CD14-positive monocyte (primary cell): ENCODE data around the gene JARID2. TPM values are rescaled to one million over a fixed set of nuclear protein-coding genes. Genes with fewer than 3 reads are reported as not detected.

Experiments used
- DNase-seq, 3 donors: peaks; one replicate each; pipeline ENCODE4 v3.0.0-alpha.2; 2011 to 2022
- H2AFZ ChIP-seq: 2 replicates; pipeline ENCODE4 v1.6.0; 2012; ENCODE audit warnings: mild to moderate bottlenecking, low read depth, low read length, inconsistent platforms; ENCODE audit not compliant: insufficient read depth, poor library complexity, severe bottlenecking
- H3K27ac ChIP-seq, 2 donors: 1 replicate in 1 of 2; 2 replicates in 1 of 2; pipeline ENCODE4 v1.5.1; 2012 to 2013; ENCODE audit warnings: low read length in 2 of 2, control low read depth in 1 of 2, inconsistent platforms in 1 of 2, low read depth in 1 of 2, mild to moderate bottlenecking in 1 of 2
- H3K27me3 ChIP-seq, 2 donors: one replicate each; pipeline versions ENCODE4 v1.6.0 to v1.6.1; 2011 to 2013; ENCODE audit warnings: low read length in 2 of 2; ENCODE audit not compliant: control insufficient read depth in 2 of 2, insufficient read depth in 2 of 2
- H3K36me3 ChIP-seq, 2 donors: replicated peaks in 1 of 2; 1 replicate in 1 of 2; 2 replicates in 1 of 2; pipeline versions ENCODE4 v1.5.1 to v1.6.1; 2012 to 2013; ENCODE audit warnings: low read length in 2 of 2, control low read depth in 1 of 2, inconsistent platforms in 1 of 2, mild to moderate bottlenecking in 1 of 2; ENCODE audit not compliant: insufficient read depth in 2 of 2, control insufficient read depth in 1 of 2
- H3K4me1 ChIP-seq, 2 donors: 1 replicate in 1 of 2; 2 replicates in 1 of 2; pipeline versions ENCODE4 v1.5.1 to v1.6.1; 2012 to 2013; ENCODE audit warnings: low read length in 2 of 2, control low read depth in 1 of 2, inconsistent platforms in 1 of 2, mild to moderate bottlenecking in 1 of 2, moderate library complexity in 1 of 2; ENCODE audit not compliant: insufficient read depth in 2 of 2, control insufficient read depth in 1 of 2
- H3K4me2 ChIP-seq: replicated peaks from 2 replicates; pipeline ENCODE3; 2012; ENCODE audit warnings: low read length, moderate library complexity, mild to moderate bottlenecking; ENCODE audit not compliant: poor library complexity, severe bottlenecking; ENCODE audit errors: extremely low read depth
- H3K4me3 ChIP-seq, 3 experiments: fragments of 200-600 bp in 1 of 3; sonication (generic) in 1 of 3; replicated peaks in 1 of 3; 1 replicate in 2 of 3; 2 replicates in 1 of 3; pipeline ENCODE4 v1.5.1; 2011 to 2013; ENCODE audit warnings: low read length in 3 of 3, mild to moderate bottlenecking in 3 of 3, control low read depth in 2 of 3, low read depth in 2 of 3, inconsistent platforms in 1 of 3, moderate library complexity in 1 of 3
- H3K79me2 ChIP-seq: 2 replicates; pipeline ENCODE4 v1.6.0; 2012; ENCODE audit warnings: mild to moderate bottlenecking, control low read depth, inconsistent platforms, low read length, moderate library complexity; ENCODE audit not compliant: insufficient read depth
- H3K9ac ChIP-seq: 2 replicates; pipeline ENCODE4 v1.6.0; 2017; ENCODE audit warnings: low read length, mild to moderate bottlenecking; ENCODE audit not compliant: insufficient read depth, poor library complexity, severe bottlenecking
- H3K9me3 ChIP-seq, 2 donors: replicated peaks in 1 of 2; 1 replicate in 1 of 2; 2 replicates in 1 of 2; pipeline versions ENCODE4 v1.5.1 to v1.6.1; 2012 to 2013; ENCODE audit warnings: low read length in 2 of 2, control low read depth in 1 of 2; ENCODE audit not compliant: control insufficient read depth in 1 of 2, insufficient read depth in 1 of 2
- H4K20me1 ChIP-seq: 2 replicates; pipeline ENCODE4 v1.6.0; 2012; ENCODE audit warnings: mild to moderate bottlenecking, low read length, control low read depth, moderate library complexity; ENCODE audit not compliant: insufficient read depth
- H3K27ac Mint-ChIP-seq, 7 donors: one replicate each; pipeline ENCODE4 v1.8.0; 2020; ENCODE audit warnings: mild to moderate bottlenecking in 7 of 7, mixed read lengths in 7 of 7, moderate library complexity in 6 of 7, inconsistent platforms in 2 of 7
- H3K27me3 Mint-ChIP-seq, 3 donors: one replicate each; pipeline ENCODE4 v1.8.0; 2021 to 2022; ENCODE audit warnings: low read depth in 3 of 3, mild to moderate bottlenecking in 3 of 3, mixed read lengths in 3 of 3, moderate library complexity in 3 of 3, inconsistent platforms in 1 of 3
- H3K36me3 Mint-ChIP-seq, 2 donors: one replicate each; pipeline ENCODE4 v1.8.0; 2020; ENCODE audit warnings: mixed read lengths in 2 of 2, inconsistent platforms in 1 of 2, mild to moderate bottlenecking in 1 of 2
- H3K4me1 Mint-ChIP-seq: one replicate; pipeline ENCODE4 v1.8.0; 2020; ENCODE audit warnings: mild to moderate bottlenecking, mixed read lengths
- H3K4me3 Mint-ChIP-seq, 2 donors: one replicate each; pipeline ENCODE4 v1.8.0; 2020; ENCODE audit warnings: mild to moderate bottlenecking in 2 of 2, mixed read lengths in 2 of 2, moderate library complexity in 1 of 2
- H3K9me3 Mint-ChIP-seq, 7 donors: one replicate each; pipeline ENCODE4 v1.8.0; 2020 to 2022; ENCODE audit warnings: mixed read lengths in 7 of 7, mild to moderate bottlenecking in 6 of 7, moderate library complexity in 6 of 7, inconsistent platforms in 2 of 7
- WGBS: methylation state at CpG from one replicate; pipeline ENCODE4 v1.1.5; 2013; ENCODE audit warnings: missing lambda C conversion rate; ENCODE audit not compliant: insufficient coverage; 5-methylcytosine and 5-hydroxymethylcytosine counted together
- intact Hi-C, 2 donors: fragments of 100-400 bp; cut with micrococcal nuclease; formaldehyde crosslinking; loops; one replicate each; pipeline versions ENCODE4 v1.15.0 to v1.15.1; 2023
- polyA plus RNA-seq, 3 donors: library from polyadenylated mRNA; depleted of rRNA in 1 of 3; unstranded in 2 of 3; stranded (reverse) in 1 of 3; fragments of 300-500 nt in 2 of 3; fragments of >200 nt in 1 of 3; fragmentation: Illumina TruSeq in 2 of 3; gene quantifications; 1 replicate in 2 of 3; 2 replicates in 1 of 3; pipeline ENCODE4 v1.2.3, GENCODE V29; 2012 to 2021
- TF ChIP-seq, protein P1 (sequence below): fragments of 200-600 bp; IDR thresholded peaks from one replicate; pipeline ENCODE4 v1.8.0; 2022; ENCODE audit warnings: antibody characterized with exemption, mild to moderate bottlenecking

JARID2 gene
- polyA plus RNA-seq, 3 donors = 6.8 to 17.5 (median 12.5) TPM

DNA sequence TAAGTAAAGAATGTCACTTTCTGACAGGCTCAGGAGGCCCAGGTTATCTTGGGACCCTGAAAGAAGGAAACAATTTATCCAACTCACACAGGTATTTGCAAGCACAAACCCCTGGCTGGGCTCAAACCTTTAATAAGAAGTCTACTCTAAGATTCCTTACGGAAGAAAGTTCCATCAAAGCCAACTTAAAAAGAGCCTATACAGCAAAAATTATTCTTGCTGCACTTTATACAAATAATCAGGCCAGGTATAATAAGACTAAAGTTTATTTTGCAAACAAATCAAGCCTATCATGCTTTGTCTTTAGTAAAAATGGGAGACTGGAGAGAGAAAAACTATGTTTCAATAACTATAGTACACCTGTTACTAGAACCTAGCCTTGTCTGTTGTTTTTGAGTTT, 314.8 kb downstream of the JARID2 start:
- Histone ChIP-seq H3K4me2 (no peak overlapping the region), H2AFZ (no peak overlapping the region), H3K36me3 (no peaks in the 10 kb centered on the region), H3K9me3 (no peaks in the 10 kb centered on the region), H3K4me1 (peaks cover 0 to 1% of the 10 kb centered on the region in 2 donors), H3K27ac (no peak overlapping the region), H3K9ac (no peak overlapping the region), H3K4me3 (no peak overlapping the region), H4K20me1 (peaks cover 52% of the 10 kb centered on the region), H3K27me3 (no peaks in the 10 kb centered on the region), H3K79me2 (peaks cover 13% of the 10 kb centered on the region)
- DNase-seq = no peak
- TF ChIP-seq, protein P1, sequence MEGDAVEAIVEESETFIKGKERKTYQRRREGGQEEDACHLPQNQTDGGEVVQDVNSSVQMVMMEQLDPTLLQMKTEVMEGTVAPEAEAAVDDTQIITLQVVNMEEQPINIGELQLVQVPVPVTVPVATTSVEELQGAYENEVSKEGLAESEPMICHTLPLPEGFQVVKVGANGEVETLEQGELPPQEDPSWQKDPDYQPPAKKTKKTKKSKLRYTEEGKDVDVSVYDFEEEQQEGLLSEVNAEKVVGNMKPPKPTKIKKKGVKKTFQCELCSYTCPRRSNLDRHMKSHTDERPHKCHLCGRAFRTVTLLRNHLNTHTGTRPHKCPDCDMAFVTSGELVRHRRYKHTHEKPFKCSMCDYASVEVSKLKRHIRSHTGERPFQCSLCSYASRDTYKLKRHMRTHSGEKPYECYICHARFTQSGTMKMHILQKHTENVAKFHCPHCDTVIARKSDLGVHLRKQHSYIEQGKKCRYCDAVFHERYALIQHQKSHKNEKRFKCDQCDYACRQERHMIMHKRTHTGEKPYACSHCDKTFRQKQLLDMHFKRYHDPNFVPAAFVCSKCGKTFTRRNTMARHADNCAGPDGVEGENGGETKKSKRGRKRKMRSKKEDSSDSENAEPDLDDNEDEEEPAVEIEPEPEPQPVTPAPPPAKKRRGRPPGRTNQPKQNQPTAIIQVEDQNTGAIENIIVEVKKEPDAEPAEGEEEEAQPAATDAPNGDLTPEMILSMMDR = no peak
- WGBS = no CpG with 5 or more reads among the region's 1 CpG
- intact Hi-C loops = no loop called here
- Mint-ChIP-seq H3K4me1 (peaks cover 9% of the 10 kb centered on the region), H3K9me3 (no peaks in the 10 kb centered on the region), H3K27me3 (peaks cover 0 to 2% (median 0%) of the 10 kb centered on the region in 3 donors), H3K36me3 (peaks cover 4 to 7% of the 10 kb centered on the region in 2 donors), H3K27ac (no peak overlapping the region), H3K4me3 (no peak overlapping the region)

DNA sequence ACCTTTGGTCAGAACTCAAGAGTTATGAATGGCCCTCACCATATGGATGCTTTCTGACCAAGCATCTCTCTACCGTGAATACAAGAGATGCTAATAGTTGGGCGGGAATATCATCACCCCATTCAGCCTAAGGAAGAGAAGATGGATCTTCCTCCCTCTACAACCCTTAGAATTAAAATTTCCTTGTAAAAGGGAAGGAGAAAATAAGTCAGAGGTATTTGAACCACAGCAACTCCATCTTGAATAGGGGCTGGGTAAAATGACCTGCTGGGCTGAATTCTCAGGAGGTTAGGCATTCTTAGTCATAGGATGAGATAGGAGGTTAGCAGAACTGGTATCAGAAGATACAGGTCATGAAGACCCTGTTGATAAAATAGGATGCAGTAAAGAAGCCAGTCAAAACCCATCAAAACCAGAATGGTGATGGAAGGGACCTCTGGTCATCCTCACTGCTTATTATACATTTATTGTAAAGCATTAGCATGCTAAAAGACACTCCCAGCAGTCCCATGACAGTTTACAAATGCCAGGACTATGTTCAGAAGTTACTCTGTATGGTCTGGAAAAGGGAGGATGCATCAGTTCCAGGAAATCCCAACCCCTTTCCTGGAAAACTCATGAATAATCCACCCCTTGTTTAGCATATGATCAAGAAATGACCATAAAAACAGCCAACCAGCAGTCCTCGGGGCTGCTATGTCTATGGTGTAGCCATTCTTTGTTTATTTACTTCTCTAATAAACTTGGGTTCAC, 315.8 kb downstream of the JARID2 start:
- intact Hi-C loops = no loop called here
- Histone ChIP-seq H3K36me3 (no peaks in the 10 kb centered on the region), H3K27ac (no peak overlapping the region), H3K4me2 (no peak overlapping the region), H4K20me1 (peaks cover 47% of the 10 kb centered on the region), H3K9me3 (no peaks in the 10 kb centered on the region), H3K9ac (no peak overlapping the region), H3K27me3 (no peaks in the 10 kb centered on the region), H2AFZ (no peak overlapping the region), H3K79me2 (peaks cover 17% of the 10 kb centered on the region), H3K4me1 (no peaks in the 10 kb centered on the region), H3K4me3 (no peak overlapping the region)
- WGBS = no CpG with 5 or more reads among the region's 3 CpGs
- peaks cover 4 to 7% of the 10 kb centered on the region in 2 donors for H3K36me3 Mint-ChIP-seq
- H3K27me3 Mint-ChIP-seq = peaks cover 0 to 2% (median 0%) of the 10 kb centered on the region in 3 donors
- no peak overlapping the region for H3K27ac Mint-ChIP-seq
- DNase-seq = no peak
- TF ChIP-seq, protein P1 = no peak
- H3K9me3 Mint-ChIP-seq = no peaks in the 10 kb centered on the region
- H3K4me1 Mint-ChIP-seq = peaks cover 6% of the 10 kb centered on the region
- H3K4me3 Mint-ChIP-seq = no peak overlapping the region
